Measurements from ENCODE around the gene CYP4V2.

Gene CYP4V2

GRCh38 chr4:186191200-186192065, at the start of gene CYP4V2:
Gene CYP4V2 (plus strand): TSS chr4:186191567. CDS start chr4:186191824, 257 bp downstream.
- peak in 54 of 56 donors; percentile 42 to 93 (median 78) for DNase-seq

GRCh38 chr4:186144198-186144945, 47.0 kb upstream of the CYP4V2 start:
- peak in 38 of 56 donors; percentile 21 to 78 (median 48) for DNase-seq

- DNase-seq: peak in 39 of 56 donors; percentile 15 to 78 (median 48)
These were observed 46.3 kb upstream of the CYP4V2 start for GRCh38 chr4:186144946-186145569.

GRCh38 chr4:186146458-186146857, 44.9 kb upstream of the CYP4V2 start:
- peak in 1 of 56 donors; percentile 17 for DNase-seq

- no peak for DNase-seq
These were observed 42.9 kb upstream of the CYP4V2 start for GRCh38 chr4:186148336-186148975.

GRCh38 chr4:186149872-186150271, 41.5 kb upstream of the CYP4V2 start:
- DNase-seq: peak in 17 of 56 donors; percentile 4 to 67 (median 17)

GRCh38 chr4:186150926-186151325, 40.4 kb upstream of the CYP4V2 start:
- DNase-seq: no peak

- no peak for DNase-seq
These were observed 39.9 kb upstream of the CYP4V2 start for GRCh38 chr4:186151499-186151898.

- peak in 1 of 56 donors; percentile 5 for DNase-seq
These were observed 33.1 kb upstream of the CYP4V2 start for GRCh38 chr4:186158021-186158813.

- DNase-seq: no peak
These were observed 32.4 kb upstream of the CYP4V2 start for GRCh38 chr4:186158966-186159365.

GRCh38 chr4:186159613-186160012, 31.8 kb upstream of the CYP4V2 start:
- DNase-seq: no peak

- no peak for DNase-seq
These were observed 30.2 kb upstream of the CYP4V2 start for GRCh38 chr4:186161138-186161537.

- DNase-seq: no peak
These were observed 24.4 kb upstream of the CYP4V2 start for GRCh38 chr4:186166852-186167512.

- DNase-seq: no peak
These were observed 23.8 kb upstream of the CYP4V2 start for GRCh38 chr4:186167605-186168004.

- DNase-seq: no peak
These were observed 22.6 kb upstream of the CYP4V2 start for GRCh38 chr4:186168750-186169149.

- no peak for DNase-seq
These were observed 21.9 kb upstream of the CYP4V2 start for GRCh38 chr4:186169333-186169944.

GRCh38 chr4:186169945-186170802, 21.2 kb upstream of the CYP4V2 start:
- no peak for DNase-seq

GRCh38 chr4:186170966-186171365, 20.4 kb upstream of the CYP4V2 start:
- DNase-seq: no peak
